Neural progenitor cell (in vitro differentiated cells): Measurements from ENCODE around the gene CFAP97D1. TPM values are rescaled to one million over a fixed set of nuclear protein-coding genes. Genes with fewer than 3 reads are reported as not detected.

Experiments used
- DNase-seq: peaks from one replicate; pipeline ENCODE4 v3.0.0-alpha.2; 2016; ENCODE audit warnings: low spot score
- H2AFZ ChIP-seq: fragments of 200-600 bp; sonication (generic); replicated peaks from 2 replicates; pipeline ENCODE4 v1.6.1; 2016; ENCODE audit warnings: antibody characterized with exemption
- H3F3A ChIP-seq: fragments of 200-600 bp; sonication (generic); 2 replicates; pipeline ENCODE4 v1.6.1; 2016; ENCODE audit warnings: antibody characterized with exemption, low read depth
- H3K27ac ChIP-seq: fragments of 200-600 bp; sonication (generic); 2 replicates; pipeline ENCODE4 v1.5.1; 2016; ENCODE audit warnings: mild to moderate bottlenecking
- H3K27me3 ChIP-seq: fragments of 200-600 bp; sonication (generic); 2 replicates; pipeline ENCODE4 v1.6.1; 2016; ENCODE audit warnings: mild to moderate bottlenecking, moderate library complexity
- H3K36me3 ChIP-seq: fragments of 200-600 bp; sonication (generic); 2 replicates; pipeline ENCODE4 v1.5.1; 2016
- H3K4me1 ChIP-seq: fragments of 200-600 bp; sonication (generic); 2 replicates; pipeline ENCODE4 v1.6.1; 2016; ENCODE audit warnings: mixed run types
- H3K4me2 ChIP-seq: fragments of 200-600 bp; sonication (generic); 2 replicates; pipeline ENCODE4 v1.6.1; 2016
- H3K4me3 ChIP-seq: fragments of 200-600 bp; sonication (generic); 2 replicates; pipeline ENCODE4 v1.5.1; 2016
- H3K79me2 ChIP-seq: fragments of 200-600 bp; sonication (generic); 2 replicates; pipeline ENCODE4 v1.6.1; 2016; ENCODE audit warnings: low read depth
- H3K9ac ChIP-seq: fragments of 200-600 bp; sonication (generic); 2 replicates; pipeline ENCODE4 v1.6.1; 2016
- H3K9me3 ChIP-seq: fragments of 200-600 bp; sonication (generic); 2 replicates; pipeline ENCODE4 v1.5.1; 2016; ENCODE audit warnings: low read depth
- H4K20me1 ChIP-seq: fragments of 200-600 bp; sonication (generic); 2 replicates; pipeline ENCODE4 v1.6.1; 2016; ENCODE audit warnings: low read depth
- H3K27ac Mint-ChIP-seq: 3 replicates; pipeline ENCODE4 v1.8.0; 2021; ENCODE audit warnings: mixed read lengths
- H3K27me3 Mint-ChIP-seq: 2 replicates; pipeline ENCODE4 v1.8.0; 2022; ENCODE audit warnings: low read depth, mild to moderate bottlenecking, inconsistent platforms, moderate library complexity, mixed read lengths; ENCODE audit not compliant: insufficient read depth
- H3K36me3 Mint-ChIP-seq: 3 replicates; pipeline ENCODE4 v1.8.0; 2021; ENCODE audit warnings: mixed read lengths
- H3K4me1 Mint-ChIP-seq: 3 replicates; pipeline ENCODE4 v1.8.0; 2021; ENCODE audit warnings: mixed read lengths
- H3K4me3 Mint-ChIP-seq: 3 replicates; pipeline ENCODE4 v1.8.0; 2021; ENCODE audit warnings: mild to moderate bottlenecking, moderate library complexity, mixed read lengths
- H3K9me3 Mint-ChIP-seq: 3 replicates; pipeline ENCODE4 v1.8.0; 2020; ENCODE audit warnings: mixed read lengths
- EZH2 ChIP-seq: fragments of 200-600 bp; sonication (generic); IDR thresholded peaks from 2 replicates; pipeline ENCODE4 v1.6.1; 2017; ENCODE audit warnings: antibody characterized with exemption, mild to moderate bottlenecking, moderate library complexity
- EZH2phosphoT487 ChIP-seq: fragments of 200-600 bp; sonication (generic); IDR thresholded peaks from 2 replicates; pipeline ENCODE4 v1.6.1; 2017; ENCODE audit warnings: antibody characterized with exemption
- total RNA-seq: library from RNA; depleted of rRNA; stranded (reverse); fragments of >200 nt; gene quantifications from 2 replicates; pipeline ENCODE4 v1.2.3, GENCODE V29; 2015; ENCODE audit warnings: low replicate concordance
- TF ChIP-seq, protein P1 (sequence below): fragments of 200-600 bp; sonication (generic); IDR thresholded peaks from 2 replicates; pipeline ENCODE4 v1.5.1; 2017; ENCODE audit warnings: antibody characterized with exemption, mild to moderate bottlenecking

CFAP97D1 gene
- total RNA-seq, 1 donor from 2014 or later = not detected

DNA sequence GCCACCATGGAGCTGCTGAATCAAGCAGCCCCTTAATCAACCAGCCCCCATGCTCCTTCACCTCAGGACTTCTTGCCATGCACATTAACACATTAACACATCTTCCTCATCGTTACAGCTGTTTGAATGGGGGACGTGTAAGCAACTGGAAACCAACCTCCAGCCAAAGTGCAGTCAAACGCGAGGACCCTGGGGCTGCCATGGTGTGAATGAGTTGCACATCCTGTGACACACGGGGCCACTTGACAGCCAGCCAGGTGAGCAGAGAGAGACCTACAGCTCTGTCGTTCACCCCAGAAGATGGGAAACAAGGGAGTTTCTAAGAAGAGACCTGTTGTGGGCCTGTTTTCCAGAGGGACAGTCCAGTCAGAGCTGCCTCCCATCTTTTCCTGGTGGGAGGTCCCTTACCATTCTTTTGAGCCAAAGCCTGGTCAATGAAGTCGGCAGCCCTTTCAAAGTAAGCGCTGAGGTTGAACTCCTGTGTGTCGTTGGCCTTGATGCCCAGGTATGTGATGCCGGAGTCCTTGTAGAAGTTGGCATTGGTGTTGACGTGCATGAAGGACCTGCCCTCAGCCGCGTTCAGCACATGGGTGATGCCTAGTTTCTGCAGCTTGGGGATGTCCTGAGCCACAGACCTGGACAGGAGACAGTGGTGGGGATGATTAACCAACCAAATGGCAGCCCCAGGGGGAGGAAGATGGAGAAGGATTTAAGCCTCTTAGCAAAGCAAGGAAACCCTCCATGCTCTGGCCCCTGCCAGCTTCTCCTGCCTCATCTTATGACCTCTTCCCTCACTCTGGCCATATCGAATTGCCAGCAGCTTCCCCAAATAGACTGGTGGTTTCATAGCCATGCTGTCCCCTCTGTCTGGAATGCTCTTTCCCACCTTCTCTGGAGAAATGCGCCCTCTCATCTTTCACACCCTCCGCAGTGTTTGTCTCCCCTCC lies 5.7 kb upstream of the CFAP97D1 start:
- peaks cover 9% of the 10 kb centered on the region for H3K4me1 Mint-ChIP-seq
- Histone ChIP-seq H3K4me3 (no peak overlapping the region), H3K9me3 (no peaks in the 10 kb centered on the region), H3K9ac (no peak overlapping the region), H3K27ac (no peak overlapping the region), H3K36me3 (no peaks in the 10 kb centered on the region), H2AFZ (no peak overlapping the region), H3K4me2 (no peak overlapping the region), H3K4me1 (peaks cover 4% of the 10 kb centered on the region), H3K79me2 (peaks cover 4% of the 10 kb centered on the region), H4K20me1 (peaks cover 3% of the 10 kb centered on the region), H3F3A (peaks cover 4% of the 10 kb centered on the region), H3K27me3 (peaks cover 7% of the 10 kb centered on the region)
- no peak for DNase-seq
- peaks cover 18% of the 10 kb centered on the region for H3K36me3 Mint-ChIP-seq
- H3K27ac Mint-ChIP-seq = no peak overlapping the region
- H3K4me3 Mint-ChIP-seq = no peak overlapping the region
- H3K27me3 Mint-ChIP-seq = peaks cover 6% of the 10 kb centered on the region
- no peaks in the 10 kb centered on the region for H3K9me3 Mint-ChIP-seq
- no peak for TF ChIP-seq EZH2phosphoT487
- no peak for TF ChIP-seq EZH2
- TF ChIP-seq, protein P1, sequence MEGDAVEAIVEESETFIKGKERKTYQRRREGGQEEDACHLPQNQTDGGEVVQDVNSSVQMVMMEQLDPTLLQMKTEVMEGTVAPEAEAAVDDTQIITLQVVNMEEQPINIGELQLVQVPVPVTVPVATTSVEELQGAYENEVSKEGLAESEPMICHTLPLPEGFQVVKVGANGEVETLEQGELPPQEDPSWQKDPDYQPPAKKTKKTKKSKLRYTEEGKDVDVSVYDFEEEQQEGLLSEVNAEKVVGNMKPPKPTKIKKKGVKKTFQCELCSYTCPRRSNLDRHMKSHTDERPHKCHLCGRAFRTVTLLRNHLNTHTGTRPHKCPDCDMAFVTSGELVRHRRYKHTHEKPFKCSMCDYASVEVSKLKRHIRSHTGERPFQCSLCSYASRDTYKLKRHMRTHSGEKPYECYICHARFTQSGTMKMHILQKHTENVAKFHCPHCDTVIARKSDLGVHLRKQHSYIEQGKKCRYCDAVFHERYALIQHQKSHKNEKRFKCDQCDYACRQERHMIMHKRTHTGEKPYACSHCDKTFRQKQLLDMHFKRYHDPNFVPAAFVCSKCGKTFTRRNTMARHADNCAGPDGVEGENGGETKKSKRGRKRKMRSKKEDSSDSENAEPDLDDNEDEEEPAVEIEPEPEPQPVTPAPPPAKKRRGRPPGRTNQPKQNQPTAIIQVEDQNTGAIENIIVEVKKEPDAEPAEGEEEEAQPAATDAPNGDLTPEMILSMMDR = no peak

GRCh38 chr17:43778337-43779144 lies 1.7 kb upstream of the CFAP97D1 start, which contains the start of gene DUSP3:
Gene DUSP3 (minus strand): TSS chr17:43778977. CDS start chr17:43778924, 53 bp downstream.
- H3K27me3 ChIP-seq = peaks cover 37% of the 10 kb centered on the region
- H4K20me1 ChIP-seq = peaks cover 3% of the 10 kb centered on the region
- H3K4me3 ChIP-seq = peak within 1 kb of the TSS; percentile 69
- H3F3A ChIP-seq = peaks cover 7% of the 10 kb centered on the region
- peaks cover 4% of the 10 kb centered on the region for H3K79me2 ChIP-seq
- peak within 1 kb of the TSS; percentile 7 for H3K27ac ChIP-seq
- peaks cover 5% of the 10 kb centered on the region for H3K4me1 ChIP-seq
- Mint-ChIP-seq H3K4me1 (peaks cover 9% of the 10 kb centered on the region), H3K9me3 (no peaks in the 10 kb centered on the region), H3K4me3 (peak within 1 kb of the TSS; percentile 88), H3K27ac (peak within 1 kb of the TSS; percentile 93), H3K36me3 (peaks cover 4% of the 10 kb centered on the region), H3K27me3 (peaks cover 4% of the 10 kb centered on the region)
- no peaks in the 10 kb centered on the region for H3K9me3 ChIP-seq
- peak within 1 kb of the TSS; percentile 83 for H3K4me2 ChIP-seq
- H3K9ac ChIP-seq = peak within 1 kb of the TSS; percentile 46
- no peaks in the 10 kb centered on the region for H3K36me3 ChIP-seq
- H2AFZ ChIP-seq = peak within 1 kb of the TSS; percentile 85
- DNase-seq = peak; percentile 94
- no peak for TF ChIP-seq EZH2
- TF ChIP-seq EZH2phosphoT487 = no peak
- TF ChIP-seq, protein P1 = no peak

DNA sequence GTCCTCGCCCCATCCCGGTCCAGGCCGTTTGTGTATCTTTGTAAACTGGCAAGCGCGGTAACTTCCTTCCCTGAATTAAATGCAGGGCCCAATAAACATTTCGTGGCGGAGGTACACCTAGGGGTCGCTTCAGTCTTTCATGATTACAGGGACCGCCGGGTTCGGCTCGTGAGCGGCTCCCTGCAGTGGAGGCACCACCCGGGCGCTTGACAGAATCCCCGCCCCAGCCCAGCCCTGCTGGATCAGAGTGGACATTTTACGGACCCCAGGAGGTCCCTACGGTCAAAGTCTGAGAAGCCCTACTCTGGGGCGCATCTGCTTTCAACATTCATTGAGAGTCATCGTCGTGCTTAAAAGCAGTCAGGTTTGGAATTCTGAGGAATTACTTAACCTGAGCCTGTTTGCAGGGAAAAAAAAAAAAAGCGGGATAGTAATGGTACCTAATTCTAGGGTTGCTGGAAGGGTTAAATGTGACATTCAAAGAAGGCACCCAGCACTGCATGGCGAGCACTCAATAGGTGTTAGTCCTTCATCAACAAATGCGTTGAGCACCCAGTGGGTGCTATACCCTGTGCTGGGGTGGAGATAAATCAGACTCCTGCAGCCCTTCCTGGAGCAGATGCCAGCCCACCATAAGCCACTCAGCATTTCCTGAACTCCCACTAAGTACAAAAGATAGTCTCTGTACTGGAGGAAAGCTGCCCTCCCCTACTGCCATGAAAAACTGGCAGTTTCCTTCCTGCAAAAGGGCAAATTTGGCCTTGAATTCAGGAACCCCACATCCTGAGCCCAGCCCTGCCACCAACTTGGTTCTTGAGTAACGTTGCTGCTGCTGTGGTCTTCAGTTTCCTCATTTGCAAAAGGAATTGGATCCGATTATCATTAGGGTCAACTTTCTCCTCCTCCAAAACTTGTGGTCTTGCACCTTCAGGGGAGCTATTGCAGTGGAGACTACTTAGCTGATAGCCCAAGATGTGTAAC lies 800 bp upstream of the CFAP97D1 start:
- Histone ChIP-seq H3K27ac (no peak overlapping the region), H3K79me2 (peaks cover 4% of the 10 kb centered on the region)

More for the DNA sequence above, 800 bp upstream of the CFAP97D1 start:
- Mint-ChIP-seq H3K9me3 (no peaks in the 10 kb centered on the region), H3K4me1 (peaks cover 9% of the 10 kb centered on the region), H3K4me3 (peak overlapping the region; percentile 83), H3K27me3 (peaks cover 6% of the 10 kb centered on the region), H3K27ac (no peak overlapping the region), H3K36me3 (peaks cover 3% of the 10 kb centered on the region)
- H3K4me3 ChIP-seq = peak overlapping the region; percentile 69
- peak; percentile 56 for DNase-seq
- H3K4me2 ChIP-seq = peak overlapping the region; percentile 83
- peaks cover 37% of the 10 kb centered on the region for H3K27me3 ChIP-seq
- peaks cover 5% of the 10 kb centered on the region for H3K4me1 ChIP-seq
- H2AFZ ChIP-seq = peak overlapping the region; percentile 76
- H3K9me3 ChIP-seq = no peaks in the 10 kb centered on the region
- H3F3A ChIP-seq = peaks cover 7% of the 10 kb centered on the region
- no peak overlapping the region for H3K9ac ChIP-seq
- H4K20me1 ChIP-seq = peaks cover 3% of the 10 kb centered on the region
- no peaks in the 10 kb centered on the region for H3K36me3 ChIP-seq
- TF ChIP-seq EZH2 (peak; percentile 20), EZH2phosphoT487 (no peak)
